ENCODE data around the gene KSR1. TPM values are rescaled to one million over a fixed set of nuclear protein-coding genes. Genes with fewer than 3 reads are reported as not detected.
"Not testable (repeated sequence)": the region's sequence is repeated elsewhere in the genome, so short reads cannot be mapped to it uniquely, and the experiment has no call there.

KSR1 gene
- total RNA-seq, 1 donor, result 6.5 TPM

- Histone ChIP-seq H3K27me3 (ENCODE audit: insufficient read depth, low read length) (peaks cover 8% of the 10 kb centered on the region), H3K4me2 (ENCODE audit: insufficient read depth, low read length) (no peak overlapping the region), H3K27ac (ENCODE audit: low read depth, low read length) (no peak overlapping the region), H3K79me2 (ENCODE audit: insufficient read depth, low read length) (no peaks in the 10 kb centered on the region), H3K4me1 (ENCODE audit: insufficient read depth, low read length) (no peaks in the 10 kb centered on the region), H3K36me3 (ENCODE audit: insufficient read depth, low read length) (no peaks in the 10 kb centered on the region), H3K4me3 (ENCODE audit: insufficient read depth, low read length) (no peak overlapping the region), H2AFZ (ENCODE audit: low read length) (no peak overlapping the region), H3K9me3 (ENCODE audit: low read depth, low read length) (no peaks in the 10 kb centered on the region), H4K20me1 (ENCODE audit: insufficient read depth, low read length) (no peaks in the 10 kb centered on the region)
- no peak for DNase-seq (ENCODE audit: insufficient read length, low spot score, missing footprints)
- TF ChIP-seq, protein P1, sequence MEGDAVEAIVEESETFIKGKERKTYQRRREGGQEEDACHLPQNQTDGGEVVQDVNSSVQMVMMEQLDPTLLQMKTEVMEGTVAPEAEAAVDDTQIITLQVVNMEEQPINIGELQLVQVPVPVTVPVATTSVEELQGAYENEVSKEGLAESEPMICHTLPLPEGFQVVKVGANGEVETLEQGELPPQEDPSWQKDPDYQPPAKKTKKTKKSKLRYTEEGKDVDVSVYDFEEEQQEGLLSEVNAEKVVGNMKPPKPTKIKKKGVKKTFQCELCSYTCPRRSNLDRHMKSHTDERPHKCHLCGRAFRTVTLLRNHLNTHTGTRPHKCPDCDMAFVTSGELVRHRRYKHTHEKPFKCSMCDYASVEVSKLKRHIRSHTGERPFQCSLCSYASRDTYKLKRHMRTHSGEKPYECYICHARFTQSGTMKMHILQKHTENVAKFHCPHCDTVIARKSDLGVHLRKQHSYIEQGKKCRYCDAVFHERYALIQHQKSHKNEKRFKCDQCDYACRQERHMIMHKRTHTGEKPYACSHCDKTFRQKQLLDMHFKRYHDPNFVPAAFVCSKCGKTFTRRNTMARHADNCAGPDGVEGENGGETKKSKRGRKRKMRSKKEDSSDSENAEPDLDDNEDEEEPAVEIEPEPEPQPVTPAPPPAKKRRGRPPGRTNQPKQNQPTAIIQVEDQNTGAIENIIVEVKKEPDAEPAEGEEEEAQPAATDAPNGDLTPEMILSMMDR (IDR thresholded peaks at IDR 0.05; ENCODE audit: extremely low read depth, low read depth, low read length), result no peak
These were observed 26.4 kb upstream of the KSR1 start for GRCh38 chr17:27429666-27430382.

- no peaks in the 10 kb centered on the region for H3K4me1 ChIP-seq (ENCODE audit: insufficient read depth, low read length)
- DNase-seq (ENCODE audit: insufficient read length, low spot score, missing footprints), result no peak
- H3K36me3 ChIP-seq (ENCODE audit: insufficient read depth, low read length), result no peaks in the 10 kb centered on the region
- no peak overlapping the region for H3K4me2 ChIP-seq (ENCODE audit: insufficient read depth, low read length)
- H3K79me2 ChIP-seq (ENCODE audit: insufficient read depth, low read length), result no peaks in the 10 kb centered on the region
- no peaks in the 10 kb centered on the region for H3K9me3 ChIP-seq (ENCODE audit: low read depth, low read length)
- no peaks in the 10 kb centered on the region for H4K20me1 ChIP-seq (ENCODE audit: insufficient read depth, low read length)
- no peak overlapping the region for H2AFZ ChIP-seq (ENCODE audit: low read length)
- no peak overlapping the region for H3K27ac ChIP-seq (ENCODE audit: low read depth, low read length)
- TF ChIP-seq, protein P1 (IDR thresholded peaks at IDR 0.05; ENCODE audit: extremely low read depth, low read depth, low read length), result no peak
- no peak overlapping the region for H3K4me3 ChIP-seq (ENCODE audit: insufficient read depth, low read length)
- H3K27me3 ChIP-seq (ENCODE audit: insufficient read depth, low read length), result peaks cover 10% of the 10 kb centered on the region
These were observed 25.8 kb upstream of the KSR1 start for GRCh38 chr17:27430383-27430840.

DNA sequence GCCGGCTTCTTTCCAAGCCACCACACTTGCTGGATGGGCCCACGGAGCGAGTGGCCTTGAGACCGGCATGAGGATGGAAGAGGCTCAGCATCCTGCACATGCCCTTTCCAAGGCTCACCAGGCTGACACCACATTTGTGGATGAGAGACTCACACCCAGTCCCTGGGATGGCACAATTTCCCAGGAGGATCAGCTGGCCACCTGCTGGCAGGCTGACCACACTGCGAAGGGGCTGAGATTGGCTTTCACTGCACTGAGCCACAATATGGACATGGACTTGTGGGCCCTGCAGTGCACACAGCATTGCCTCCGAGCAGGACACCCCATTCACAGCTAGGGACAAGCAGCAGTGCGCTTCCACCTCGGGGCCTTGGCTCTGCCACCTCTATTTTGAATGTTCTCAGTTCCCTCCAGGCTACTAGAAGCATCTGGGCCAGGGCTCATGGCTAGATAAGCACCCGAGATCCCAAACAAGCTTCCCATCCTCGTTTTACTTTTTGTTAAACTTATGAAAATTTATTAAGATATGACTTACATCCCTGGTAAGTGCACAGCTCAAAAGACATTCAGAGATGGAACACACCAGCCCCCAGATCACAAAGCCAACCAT lies 25.3 kb upstream of the KSR1 start:
- Histone ChIP-seq H3K27ac (ENCODE audit: low read depth, low read length) (no peak overlapping the region), H3K79me2 (ENCODE audit: insufficient read depth, low read length) (no peaks in the 10 kb centered on the region), H3K9me3 (ENCODE audit: low read depth, low read length) (no peaks in the 10 kb centered on the region), H3K4me3 (ENCODE audit: insufficient read depth, low read length) (no peak overlapping the region), H3K4me1 (ENCODE audit: insufficient read depth, low read length) (no peaks in the 10 kb centered on the region), H3K4me2 (ENCODE audit: insufficient read depth, low read length) (no peak overlapping the region), H4K20me1 (ENCODE audit: insufficient read depth, low read length) (no peaks in the 10 kb centered on the region), H3K36me3 (ENCODE audit: insufficient read depth, low read length) (no peaks in the 10 kb centered on the region), H3K27me3 (ENCODE audit: insufficient read depth, low read length) (peaks cover 10% of the 10 kb centered on the region), H2AFZ (ENCODE audit: low read length) (no peak overlapping the region)
- DNase-seq (ENCODE audit: insufficient read length, low spot score, missing footprints), result no peak
- TF ChIP-seq, protein P1 (IDR thresholded peaks at IDR 0.05; ENCODE audit: extremely low read depth, low read depth, low read length), result peak; percentile 49

GRCh38 chr17:27433521-27433920 lies 22.7 kb upstream of the KSR1 start:
- TF ChIP-seq, protein P1 (IDR thresholded peaks at IDR 0.05; ENCODE audit: extremely low read depth, low read depth, low read length), result no peak
- Histone ChIP-seq H3K4me3 (ENCODE audit: insufficient read depth, low read length) (no peak overlapping the region), H3K9me3 (ENCODE audit: low read depth, low read length) (no peaks in the 10 kb centered on the region), H3K27ac (ENCODE audit: low read depth, low read length) (no peak overlapping the region), H3K79me2 (ENCODE audit: insufficient read depth, low read length) (no peaks in the 10 kb centered on the region), H3K4me1 (ENCODE audit: insufficient read depth, low read length) (no peaks in the 10 kb centered on the region), H2AFZ (ENCODE audit: low read length) (no peak overlapping the region), H3K4me2 (ENCODE audit: insufficient read depth, low read length) (no peak overlapping the region), H3K36me3 (ENCODE audit: insufficient read depth, low read length) (no peaks in the 10 kb centered on the region), H4K20me1 (ENCODE audit: insufficient read depth, low read length) (no peaks in the 10 kb centered on the region), H3K27me3 (ENCODE audit: insufficient read depth, low read length) (peaks cover 10% of the 10 kb centered on the region)
- DNase-seq (ENCODE audit: insufficient read length, low spot score, missing footprints), result no peak

GRCh38 chr17:27435431-27436070 lies 20.7 kb upstream of the KSR1 start:
- H3K27ac ChIP-seq (ENCODE audit: low read depth, low read length); H3K4me2 ChIP-seq (ENCODE audit: insufficient read depth, low read length); DNase-seq (ENCODE audit: insufficient read length, low spot score, missing footprints): not testable (repeated sequence)

More at GRCh38 chr17:27435431-27436070, 20.7 kb upstream of the KSR1 start:
- not testable (repeated sequence) for H3K4me1 ChIP-seq (ENCODE audit: insufficient read depth, low read length); H3K79me2 ChIP-seq (ENCODE audit: insufficient read depth, low read length); H2AFZ ChIP-seq (ENCODE audit: low read length); H3K36me3 ChIP-seq (ENCODE audit: insufficient read depth, low read length); H3K4me3 ChIP-seq (ENCODE audit: insufficient read depth, low read length); H3K9me3 ChIP-seq (ENCODE audit: low read depth, low read length); H4K20me1 ChIP-seq (ENCODE audit: insufficient read depth, low read length)
- peaks cover 19% of the 10 kb centered on the region for H3K27me3 ChIP-seq (ENCODE audit: insufficient read depth, low read length)

All from osteoblast (primary cell).